Activated effector memory CD4-positive, alpha-beta T cell treated with Interleukin-2 at 50 U/mL for 16 hours (primary cell): ENCODE results near the gene ALDH6A1.
"Not testable (repeated sequence)": the region's sequence is repeated elsewhere in the genome, so short reads cannot be mapped to it uniquely, and the experiment has no call there.

Source experiments
- DNase-seq: peaks from one replicate; pipeline ENCODE4 v3.0.0-alpha.2; 2020

ALDH6A1 gene

GRCh38 chr14:74084277-74085046 lies at the start of gene ALDH6A1, which contains the start of gene LIN52:
Gene ALDH6A1, minus strand, starts transcription at chr14:74084453. Its CDS starts 59 bp downstream, at chr14:74084394.
Gene LIN52, plus strand, starts transcription at chr14:74084956. Its CDS starts 19 bp downstream, at chr14:74084975.
- DNase-seq: peak; percentile 100

DNA sequence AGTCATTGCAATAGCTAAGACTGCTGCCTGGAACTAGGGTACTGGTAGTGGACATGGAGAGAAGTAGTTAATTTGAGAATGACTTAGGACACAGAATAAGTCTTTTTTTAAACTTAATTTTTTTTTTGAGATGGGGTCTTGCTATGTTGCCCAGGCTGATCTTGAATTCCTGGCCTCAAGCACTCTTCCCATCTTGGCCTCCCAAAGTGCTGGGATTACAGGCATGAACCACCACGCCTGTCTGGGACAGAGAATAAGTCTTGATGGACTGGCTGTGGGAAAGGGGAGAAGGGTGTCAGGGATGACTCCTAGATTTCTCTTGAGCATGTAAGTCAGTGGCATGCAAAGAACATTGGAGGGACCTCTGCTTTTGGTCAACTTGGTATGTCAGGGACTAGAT lies 43.4 kb upstream of the ALDH6A1 start:
- no peak for DNase-seq

DNA sequence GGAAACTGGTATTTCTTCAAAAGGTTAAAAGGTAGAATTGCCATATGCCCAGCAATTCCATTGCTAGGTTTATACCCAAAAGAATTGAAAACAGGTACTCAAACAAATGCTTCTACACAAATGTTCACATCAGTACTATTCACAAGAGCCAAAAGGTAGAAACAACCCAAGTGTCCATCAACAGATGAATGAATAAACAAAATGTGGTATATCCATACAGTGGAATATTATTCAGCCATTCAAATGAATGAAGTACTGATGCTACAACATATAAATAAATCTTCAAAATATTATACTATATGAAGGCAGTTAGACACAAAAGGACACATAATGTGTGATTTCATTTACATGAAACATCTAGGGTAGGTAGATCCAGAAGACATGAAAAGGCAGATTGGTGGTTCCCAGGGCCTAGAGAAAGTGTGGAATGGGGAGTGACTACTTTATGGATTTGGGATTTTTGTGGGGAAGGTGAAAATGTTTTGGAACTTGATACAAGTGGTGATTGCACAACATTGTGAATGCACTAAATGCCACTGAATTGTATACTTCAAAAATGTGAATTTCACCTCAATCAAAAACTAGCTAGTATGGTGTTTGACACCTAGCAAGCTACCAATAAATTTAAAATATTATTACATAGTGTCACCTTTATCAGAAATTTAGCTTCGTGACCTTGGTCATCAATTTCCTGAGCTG lies 42.2 kb upstream of the ALDH6A1 start:
- DNase-seq: no peak

GRCh38 chr14:74125487-74125886 lies 41.2 kb upstream of the ALDH6A1 start:
- DNase-seq: not testable (repeated sequence)

DNA sequence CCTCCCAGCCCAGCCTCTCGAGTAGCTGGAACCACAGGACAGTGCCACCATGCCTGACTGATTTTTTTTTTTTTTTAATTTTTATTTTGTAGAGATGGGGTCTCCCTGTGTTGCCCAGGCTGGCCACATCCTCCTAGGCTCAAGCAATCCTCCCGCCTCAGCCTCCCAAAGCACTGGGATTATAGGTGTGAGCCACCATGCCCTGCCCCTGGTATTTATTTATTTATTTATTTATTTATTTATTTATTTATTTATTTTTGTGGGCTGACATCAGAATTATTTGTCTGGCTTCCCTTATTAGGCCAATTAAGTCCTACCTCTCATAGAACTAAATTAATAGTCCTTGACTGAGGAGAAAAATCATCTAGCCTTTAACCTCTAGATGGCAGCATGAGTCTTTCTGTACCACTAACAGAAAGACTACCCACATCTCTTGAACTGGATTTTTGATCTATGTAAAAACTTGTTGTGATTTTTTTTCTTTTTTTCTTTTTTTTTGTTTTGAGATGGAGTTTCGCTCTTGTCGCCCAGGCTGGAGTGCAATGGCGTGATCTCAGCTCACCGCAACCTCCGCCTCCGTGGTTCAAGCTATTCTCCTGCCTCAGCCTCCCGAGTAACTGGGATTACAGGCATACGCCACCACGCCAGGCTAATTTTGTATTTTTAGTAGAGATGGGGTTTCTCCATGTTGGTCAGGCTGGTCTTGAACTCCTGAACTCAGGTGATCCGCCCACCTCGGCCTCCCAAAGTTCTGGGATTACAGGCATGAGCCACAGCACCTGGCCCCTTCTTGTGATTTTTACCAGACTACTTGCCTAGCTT lies 27.4 kb upstream of the ALDH6A1 start:
- DNase-seq: not testable (repeated sequence)

- no peak for DNase-seq
Measured at GRCh38 chr14:74109369-74109768, 25.1 kb upstream of the ALDH6A1 start.

GRCh38 chr14:74105381-74105780 lies 21.1 kb upstream of the ALDH6A1 start:
- DNase-seq: no peak

DNA sequence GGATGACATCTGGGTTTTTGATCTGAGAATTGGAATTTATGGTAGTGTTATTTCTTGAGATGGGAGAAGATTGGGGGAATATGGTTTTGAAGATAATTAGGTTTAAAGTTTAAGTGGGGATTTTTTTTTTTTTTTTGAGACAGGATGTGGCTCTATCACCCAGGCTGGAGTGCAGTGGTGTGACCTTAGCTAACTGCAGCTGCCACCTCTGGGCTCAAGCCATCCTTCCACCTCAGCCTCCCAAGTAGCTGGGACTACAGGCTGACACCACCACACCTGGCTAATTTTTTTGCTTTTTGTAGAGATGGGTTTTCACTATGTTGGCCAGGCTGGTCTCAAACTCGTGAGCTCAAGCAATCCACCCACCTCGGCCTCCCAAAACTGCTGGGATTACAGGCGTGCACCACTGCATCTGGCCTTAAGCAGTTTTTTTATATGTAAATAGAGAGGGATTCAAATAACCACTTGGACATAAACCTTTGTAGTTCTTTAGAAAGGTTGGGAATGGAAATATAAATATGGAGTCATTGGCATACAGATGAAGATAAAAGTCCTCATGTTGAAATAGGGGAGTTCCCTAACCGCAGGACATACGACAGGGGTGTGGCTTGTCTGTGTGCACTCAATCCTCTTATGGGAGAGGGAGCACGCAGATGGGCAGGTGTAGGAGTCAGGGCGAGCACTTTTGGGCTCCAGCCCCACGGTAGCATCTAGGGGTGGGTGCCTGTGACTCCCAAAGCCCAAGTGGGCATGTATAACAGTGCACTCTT lies 5.2 kb upstream of the ALDH6A1 start:
- DNase-seq: no peak

DNA sequence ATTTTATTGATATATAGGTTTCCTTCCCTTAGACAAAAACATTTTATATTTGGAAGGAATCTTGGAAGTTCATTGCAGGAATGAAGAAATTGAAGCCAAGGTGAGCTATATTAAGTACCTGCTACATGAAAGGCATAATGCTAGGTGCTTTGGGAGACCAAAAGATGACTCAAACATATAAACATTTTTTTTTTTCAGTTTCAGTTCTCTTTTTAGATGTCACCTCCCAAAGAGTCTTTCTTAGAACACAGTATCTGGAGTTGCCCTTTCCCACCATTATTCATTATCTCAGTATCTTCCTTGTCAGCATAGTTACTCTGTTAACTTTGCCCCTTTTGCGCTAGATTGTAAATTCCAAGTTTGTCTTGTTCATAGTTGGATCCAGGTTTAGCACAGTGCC lies 1.6 kb upstream of the ALDH6A1 start:
- DNase-seq: no peak

DNA sequence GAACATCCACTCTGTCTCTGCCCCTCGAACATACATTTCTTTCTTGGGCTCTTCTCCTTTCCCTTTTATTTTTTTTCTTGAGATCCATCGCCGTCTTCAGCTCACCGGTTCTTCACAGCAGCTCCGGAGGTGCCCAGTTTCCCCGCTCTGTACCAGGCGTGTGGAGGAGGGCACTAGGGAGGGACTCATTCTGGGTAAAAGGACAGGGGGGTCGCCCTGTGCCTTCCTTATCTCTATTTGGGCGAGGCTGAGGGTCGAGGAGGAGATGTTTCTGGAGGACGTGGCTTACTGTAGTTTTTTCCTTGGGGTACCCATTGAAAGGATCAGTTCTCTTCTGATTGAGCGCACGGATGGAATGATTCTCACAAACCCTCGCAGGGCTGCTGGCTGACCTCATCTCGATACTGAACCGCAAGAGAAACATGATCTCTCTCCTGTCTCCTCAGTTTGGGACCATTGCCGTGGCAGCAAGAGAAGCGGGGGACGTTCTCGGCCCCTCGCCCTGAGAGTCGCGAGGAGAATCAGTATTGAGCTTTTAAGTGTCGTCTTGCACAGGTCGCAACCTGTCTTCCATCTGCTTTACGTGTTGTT lies 889 bp upstream of the ALDH6A1 start:
- no peak for DNase-seq

GRCh38 chr14:74083784-74084276 lies 423 bp downstream of the ALDH6A1 start:
- no peak for DNase-seq

- DNase-seq: no peak
Measured at GRCh38 chr14:74083161-74083560, 1.1 kb downstream of the ALDH6A1 start.

DNA sequence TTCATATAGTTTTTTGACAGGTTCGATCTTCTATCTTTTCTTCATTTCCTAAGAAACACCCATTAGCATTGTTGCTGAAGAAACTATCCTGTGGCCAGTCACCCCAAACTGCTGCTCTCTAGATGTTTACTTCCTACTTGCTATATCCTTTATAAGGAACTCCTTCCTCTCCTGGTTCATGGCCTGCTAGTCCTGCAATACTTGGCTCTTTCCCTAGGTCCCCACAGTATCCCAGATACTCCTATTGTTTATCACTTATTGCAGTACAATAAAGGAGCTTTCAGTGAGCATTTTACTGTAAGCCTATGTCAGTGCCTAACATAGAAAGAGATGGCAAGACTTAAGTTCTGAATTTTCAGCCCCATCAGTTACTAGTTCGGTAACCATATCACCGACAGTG lies 2.8 kb downstream of the ALDH6A1 start:
- DNase-seq: no peak

DNA sequence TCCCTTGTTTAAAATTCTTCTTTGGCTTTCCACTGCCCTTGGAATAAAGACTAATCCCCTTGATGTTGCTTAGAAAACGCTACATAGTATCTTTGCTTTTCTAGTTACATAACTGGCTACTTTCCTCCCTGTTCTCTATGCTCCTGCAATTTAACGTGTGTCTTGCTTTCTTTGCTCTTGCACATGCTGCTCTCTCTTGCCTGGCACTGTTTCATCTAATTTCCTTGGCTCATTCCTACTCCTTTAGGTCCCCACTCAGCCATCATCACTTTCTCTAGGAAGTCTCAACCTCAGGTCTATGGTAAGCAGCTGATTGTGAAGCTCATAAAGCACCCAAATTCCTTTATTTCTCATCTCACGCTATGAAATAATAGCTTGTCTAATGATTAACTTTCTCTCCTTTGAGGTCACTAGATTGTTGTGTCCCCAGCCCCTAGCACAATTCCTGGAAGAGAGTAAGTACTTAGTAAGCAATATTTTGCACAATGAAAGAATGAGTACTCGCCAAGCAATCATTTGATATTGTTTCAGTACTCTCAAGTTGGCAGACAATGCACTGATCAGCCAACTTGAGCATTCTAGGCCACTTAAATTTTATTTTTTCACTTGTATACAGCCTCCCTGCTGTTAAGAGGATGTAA lies 3.3 kb downstream of the ALDH6A1 start:
- no peak for DNase-seq

DNA sequence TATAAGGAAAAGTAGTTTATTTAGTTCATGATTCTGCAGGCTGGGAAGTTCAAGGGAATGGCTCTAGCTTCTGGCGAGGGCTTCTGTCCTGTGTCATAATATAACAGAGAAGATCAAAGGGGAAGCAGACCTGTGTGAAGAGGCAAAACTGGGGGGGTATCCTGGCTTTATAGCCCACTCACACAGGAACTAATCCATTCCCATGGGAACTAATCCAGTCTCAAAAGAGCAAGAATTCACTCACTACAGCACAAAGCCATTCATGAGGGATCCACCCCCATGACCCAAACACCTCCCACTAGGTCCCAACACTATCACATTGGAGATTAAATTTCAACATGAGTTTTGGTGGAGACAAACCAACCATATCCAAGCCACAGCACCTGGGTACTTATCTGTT lies 6.9 kb downstream of the ALDH6A1 start:
- no peak for DNase-seq

GRCh38 chr14:74065746-74066575 lies 18.3 kb downstream of the ALDH6A1 start:
- no peak for DNase-seq

DNA sequence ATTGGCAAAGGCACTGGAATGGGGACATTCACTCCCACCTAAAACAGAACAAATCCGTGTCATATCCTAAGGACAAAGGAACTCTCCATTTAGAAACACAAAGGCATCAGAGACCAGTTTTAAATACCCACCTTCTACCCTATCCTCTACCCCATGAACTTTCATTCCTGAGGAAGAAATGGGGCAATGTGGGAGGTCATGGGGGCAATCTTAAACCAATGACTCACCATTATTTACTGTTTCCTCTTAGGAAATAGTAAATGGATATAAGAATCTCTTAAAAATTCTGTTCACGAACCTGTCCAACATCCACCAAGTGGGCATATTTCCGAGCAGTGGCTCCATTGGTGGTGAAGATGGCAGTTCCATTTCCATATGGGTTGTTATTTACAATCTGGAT lies 19.4 kb downstream of the ALDH6A1 start:
- DNase-seq: no peak

- no peak for DNase-seq
Measured at GRCh38 chr14:74064426-74064825, 19.8 kb downstream of the ALDH6A1 start.

DNA sequence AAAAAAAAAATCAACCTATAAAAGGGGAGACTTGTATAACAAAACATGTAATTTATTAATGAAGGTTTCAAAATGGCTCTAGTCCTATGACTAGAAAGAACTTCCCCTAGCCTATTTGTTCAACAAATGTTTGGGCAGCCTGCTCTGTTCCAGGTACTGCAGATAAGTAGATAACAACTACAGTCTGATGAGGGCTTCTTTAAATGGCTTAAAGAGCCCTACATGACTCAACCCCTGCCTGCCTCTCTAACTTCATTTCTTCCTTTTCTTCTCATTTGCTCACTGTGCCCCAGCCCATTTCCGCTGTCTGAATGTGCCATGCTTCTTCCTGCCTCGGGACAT lies 21.5 kb downstream of the ALDH6A1 start:
- DNase-seq: no peak

GRCh38 chr14:74049876-74050495 lies 34.3 kb downstream of the ALDH6A1 start:
- DNase-seq: no peak
